Coronary artery (tissue), 2 donors: ENCODE data around the gene LLGL2.

Source experiments
- DNase-seq: peaks from one replicate; pipeline ENCODE4 v3.0.0-alpha.2; 2017; ENCODE audit warnings: low spot score
- H3K27ac ChIP-seq, 2 donors: fragments of 200-600 bp; sonication (generic); one replicate each; pipeline ENCODE4 v1.5.1; 2016 to 2019
- H3K4me3 ChIP-seq: fragments of 200-600 bp; sonication (generic); 2 replicates; pipeline ENCODE4 v1.5.1; 2016; ENCODE audit warnings: mild to moderate bottlenecking, moderate library complexity
- CTCF ChIP-seq: fragments of 200-600 bp; sonication (generic); IDR thresholded peaks from one replicate; pipeline ENCODE4 v1.5.1; 2019; ENCODE audit warnings: antibody characterized with exemption

Gene LLGL2

GRCh38 chr17:75552425-75553294 lies 27.2 kb downstream of the LLGL2 start:
- no peak for DNase-seq
- H3K27ac ChIP-seq: no peak overlapping the region
- no peak overlapping the region for H3K4me3 ChIP-seq
- no peak for TF ChIP-seq CTCF

- no peak for TF ChIP-seq CTCF
- no peak for DNase-seq
- H3K4me3 ChIP-seq: no peak overlapping the region
- H3K27ac ChIP-seq: no peak overlapping the region
These were observed 28.0 kb downstream of the LLGL2 start for GRCh38 chr17:75553295-75554110.

- H3K4me3 ChIP-seq: no peak overlapping the region
- no peak for TF ChIP-seq CTCF
- no peak for DNase-seq
- H3K27ac ChIP-seq: no peak overlapping the region
These were observed 30.2 kb downstream of the LLGL2 start for GRCh38 chr17:75555679-75556153.

GRCh38 chr17:75557075-75557851 lies 31.8 kb downstream of the LLGL2 start:
- no peak for DNase-seq
- no peak overlapping the region for H3K27ac ChIP-seq
- no peak overlapping the region for H3K4me3 ChIP-seq
- no peak for TF ChIP-seq CTCF

- DNase-seq: no peak
- H3K4me3 ChIP-seq: no peak overlapping the region
- no peak overlapping the region for H3K27ac ChIP-seq
These were observed 32.6 kb downstream of the LLGL2 start for GRCh38 chr17:75557852-75558665.

More at GRCh38 chr17:75557852-75558665, 32.6 kb downstream of the LLGL2 start:
- TF ChIP-seq CTCF: no peak
